Parathyroid adenoma (tissue), 2 donors: ENCODE measurements around the gene SLC25A47.

Experiments used
- H2AFZ ChIP-seq: fragments of 300-600 bp; sonication (generic); one replicate; pipeline ENCODE4 v1.7.0; 2017; ENCODE audit warnings: antibody characterized with exemption, mild to moderate bottlenecking
- H3K27ac ChIP-seq: fragments of 300-600 bp; sonication (generic); one replicate; pipeline ENCODE4 v1.7.0; 2017
- H3K27me3 ChIP-seq: fragments of 300-600 bp; sonication (generic); one replicate; pipeline ENCODE4 v1.7.0; 2017; ENCODE audit warnings: low read length; ENCODE audit not compliant: control insufficient read depth, insufficient read depth
- H3K36me3 ChIP-seq: fragments of 300-600 bp; sonication (generic); one replicate; pipeline ENCODE4 v1.7.0; 2017; ENCODE audit warnings: low read length; ENCODE audit not compliant: control insufficient read depth, insufficient read depth
- H3K4me1 ChIP-seq: fragments of 300-600 bp; sonication (generic); one replicate; pipeline ENCODE4 v1.7.0; 2017; ENCODE audit warnings: control low read depth
- H3K4me2 ChIP-seq: fragments of 300-600 bp; sonication (generic); one replicate; pipeline ENCODE4 v1.7.0; 2017; ENCODE audit warnings: low read length
- H3K4me3 ChIP-seq: fragments of 300-600 bp; sonication (generic); one replicate; pipeline ENCODE4 v1.7.0; 2017; ENCODE audit warnings: low read depth, low read length
- H3K79me2 ChIP-seq: fragments of 300-600 bp; sonication (generic); one replicate; pipeline ENCODE4 v1.7.0; 2017; ENCODE audit warnings: control low read depth
- H3K9ac ChIP-seq: fragments of 300-600 bp; sonication (generic); one replicate; pipeline ENCODE4 v1.7.0; 2017; ENCODE audit warnings: mild to moderate bottlenecking
- H3K9me3 ChIP-seq: fragments of 300-600 bp; sonication (generic); one replicate; pipeline ENCODE4 v1.7.0; 2017; ENCODE audit warnings: low read length; ENCODE audit not compliant: control insufficient read depth
- CTCF ChIP-seq: fragments of 300-600 bp; sonication (generic); IDR thresholded peaks from one replicate; pipeline ENCODE4 v1.7.0; 2017; ENCODE audit warnings: antibody characterized with exemption, mild to moderate bottlenecking
- donor health status: primary hyperparathyroidism.

SLC25A47 gene

GRCh38 chr14:100361626-100362025 is 38.5 kb downstream of the SLC25A47 start:
- H3K27me3 ChIP-seq = no peaks in the 10 kb centered on the region
- no peak overlapping the region for H2AFZ ChIP-seq
- H3K79me2 ChIP-seq = peaks cover 2% of the 10 kb centered on the region
- no peaks in the 10 kb centered on the region for H3K4me1 ChIP-seq
- H3K27ac ChIP-seq = no peak overlapping the region
- no peak for TF ChIP-seq CTCF
- H3K4me3 ChIP-seq = no peak overlapping the region
- H3K9ac ChIP-seq = no peak overlapping the region
- no peaks in the 10 kb centered on the region for H3K9me3 ChIP-seq
- H3K4me2 ChIP-seq = no peak overlapping the region
- no peaks in the 10 kb centered on the region for H3K36me3 ChIP-seq

GRCh38 chr14:100362311-100362927 is 39.3 kb downstream of the SLC25A47 start:
- no peak overlapping the region for H3K4me3 ChIP-seq

GRCh38 chr14:100363053-100363452 is 39.9 kb downstream of the SLC25A47 start:
- H3K9ac ChIP-seq = no peak overlapping the region
- no peak overlapping the region for H2AFZ ChIP-seq
- H3K79me2 ChIP-seq = peaks cover 2% of the 10 kb centered on the region
- H3K9me3 ChIP-seq = no peaks in the 10 kb centered on the region
- no peak for TF ChIP-seq CTCF
- H3K4me1 ChIP-seq = no peaks in the 10 kb centered on the region
- H3K4me2 ChIP-seq = no peak overlapping the region
- H3K36me3 ChIP-seq = no peaks in the 10 kb centered on the region
- no peak overlapping the region for H3K27ac ChIP-seq
- H3K4me3 ChIP-seq = no peak overlapping the region
- no peaks in the 10 kb centered on the region for H3K27me3 ChIP-seq

More at GRCh38 chr14:100362311-100362927, 39.3 kb downstream of the SLC25A47 start:
- Histone ChIP-seq H3K79me2 (peaks cover 2% of the 10 kb centered on the region), H3K9ac (no peak overlapping the region), H3K4me1 (no peaks in the 10 kb centered on the region), H3K36me3 (no peaks in the 10 kb centered on the region), H3K27ac (no peak overlapping the region), H3K4me2 (no peak overlapping the region), H3K27me3 (no peaks in the 10 kb centered on the region), H2AFZ (no peak overlapping the region), H3K9me3 (no peaks in the 10 kb centered on the region)
- no peak for TF ChIP-seq CTCF

GRCh38 chr14:100364403-100364802 is 41.3 kb downstream of the SLC25A47 start:
- H2AFZ ChIP-seq = no peak overlapping the region
- no peak overlapping the region for H3K4me3 ChIP-seq
- no peak for TF ChIP-seq CTCF
- no peaks in the 10 kb centered on the region for H3K9me3 ChIP-seq
- no peak overlapping the region for H3K27ac ChIP-seq
- no peak overlapping the region for H3K4me2 ChIP-seq
- no peaks in the 10 kb centered on the region for H3K4me1 ChIP-seq
- no peaks in the 10 kb centered on the region for H3K36me3 ChIP-seq
- no peaks in the 10 kb centered on the region for H3K27me3 ChIP-seq
- peaks cover 2% of the 10 kb centered on the region for H3K79me2 ChIP-seq
- no peak overlapping the region for H3K9ac ChIP-seq

GRCh38 chr14:100365741-100366140 is 42.6 kb downstream of the SLC25A47 start:
- no peak overlapping the region for H2AFZ ChIP-seq
- H3K36me3 ChIP-seq = no peaks in the 10 kb centered on the region
- no peak overlapping the region for H3K4me2 ChIP-seq
- no peak overlapping the region for H3K9ac ChIP-seq
- H3K9me3 ChIP-seq = no peaks in the 10 kb centered on the region
- TF ChIP-seq CTCF = no peak
- no peak overlapping the region for H3K4me3 ChIP-seq
- H3K27ac ChIP-seq = no peak overlapping the region
- no peaks in the 10 kb centered on the region for H3K27me3 ChIP-seq
- H3K79me2 ChIP-seq = peaks cover 2% of the 10 kb centered on the region
- no peaks in the 10 kb centered on the region for H3K4me1 ChIP-seq
